PFSK-1 (cell line): Measurements from ENCODE around the gene TGIF1.

Experiments used
- FOXP2 ChIP-seq: optimal IDR thresholded peaks from 2 replicates; pipeline ENCODE3; 2011; ENCODE audit warnings: borderline replicate concordance, control low read depth, inconsistent platforms; ENCODE audit not compliant: insufficient read depth; ENCODE audit errors: extremely low read length, extremely low read depth
- POLR2AphosphoS5 ChIP-seq: IDR thresholded peaks from 2 replicates; pipeline ENCODE4 v1.6.1; 2012; ENCODE audit warnings: low read depth, mild to moderate bottlenecking, control low read depth, low read length, moderate library complexity
- SIN3A ChIP-seq: IDR thresholded peaks from 2 replicates; pipeline ENCODE4 v1.6.1; 2012; ENCODE audit warnings: mild to moderate bottlenecking, low read length, moderate library complexity, borderline replicate concordance; ENCODE audit not compliant: insufficient read depth
- TAF1 ChIP-seq: IDR thresholded peaks from 2 replicates; pipeline ENCODE4 v1.6.1; 2012; ENCODE audit warnings: low read length, control low read depth, borderline replicate concordance; ENCODE audit not compliant: insufficient read depth
- TF ChIP-seq, protein P1 (sequence below), 2 experiments: IDR thresholded peaks; 2 replicates each; pipeline versions ENCODE4 v1.6.1 to v1.8.0; 2011 to 2012; ENCODE audit warnings: low read depth in 2 of 2, low read length in 2 of 2, control low read depth in 1 of 2, inconsistent platforms in 1 of 2, mild to moderate bottlenecking in 1 of 2, moderate library complexity in 1 of 2; ENCODE audit not compliant: insufficient read depth in 1 of 2

- TF ChIP-seq, protein P1, sequence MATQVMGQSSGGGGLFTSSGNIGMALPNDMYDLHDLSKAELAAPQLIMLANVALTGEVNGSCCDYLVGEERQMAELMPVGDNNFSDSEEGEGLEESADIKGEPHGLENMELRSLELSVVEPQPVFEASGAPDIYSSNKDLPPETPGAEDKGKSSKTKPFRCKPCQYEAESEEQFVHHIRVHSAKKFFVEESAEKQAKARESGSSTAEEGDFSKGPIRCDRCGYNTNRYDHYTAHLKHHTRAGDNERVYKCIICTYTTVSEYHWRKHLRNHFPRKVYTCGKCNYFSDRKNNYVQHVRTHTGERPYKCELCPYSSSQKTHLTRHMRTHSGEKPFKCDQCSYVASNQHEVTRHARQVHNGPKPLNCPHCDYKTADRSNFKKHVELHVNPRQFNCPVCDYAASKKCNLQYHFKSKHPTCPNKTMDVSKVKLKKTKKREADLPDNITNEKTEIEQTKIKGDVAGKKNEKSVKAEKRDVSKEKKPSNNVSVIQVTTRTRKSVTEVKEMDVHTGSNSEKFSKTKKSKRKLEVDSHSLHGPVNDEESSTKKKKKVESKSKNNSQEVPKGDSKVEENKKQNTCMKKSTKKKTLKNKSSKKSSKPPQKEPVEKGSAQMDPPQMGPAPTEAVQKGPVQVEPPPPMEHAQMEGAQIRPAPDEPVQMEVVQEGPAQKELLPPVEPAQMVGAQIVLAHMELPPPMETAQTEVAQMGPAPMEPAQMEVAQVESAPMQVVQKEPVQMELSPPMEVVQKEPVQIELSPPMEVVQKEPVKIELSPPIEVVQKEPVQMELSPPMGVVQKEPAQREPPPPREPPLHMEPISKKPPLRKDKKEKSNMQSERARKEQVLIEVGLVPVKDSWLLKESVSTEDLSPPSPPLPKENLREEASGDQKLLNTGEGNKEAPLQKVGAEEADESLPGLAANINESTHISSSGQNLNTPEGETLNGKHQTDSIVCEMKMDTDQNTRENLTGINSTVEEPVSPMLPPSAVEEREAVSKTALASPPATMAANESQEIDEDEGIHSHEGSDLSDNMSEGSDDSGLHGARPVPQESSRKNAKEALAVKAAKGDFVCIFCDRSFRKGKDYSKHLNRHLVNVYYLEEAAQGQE (IDR thresholded peaks at IDR 0.05; ENCODE audit: insufficient read depth in 1 of 2, low read depth in 2 of 2, low read length in 2 of 2), result no peak
- TF ChIP-seq POLR2AphosphoS5, result no peak
- no peak for TF ChIP-seq TAF1
- TF ChIP-seq FOXP2, result no peak
- TF ChIP-seq SIN3A, result no peak
These were observed 10.9 kb downstream of the TGIF1 start for GRCh38 chr18:3460823-3461398.
